Testis (tissue), 3 donors: Measurements from ENCODE around the gene NOC2L. TPM values are rescaled to one million over a fixed set of nuclear protein-coding genes. Genes with fewer than 3 reads are reported as not detected.
A peak's percentile ranks its signal among the peaks of the same experiment; 100 is the strongest.
"Not testable (repeated sequence)": the region's sequence is repeated elsewhere in the genome, so short reads cannot be mapped to it uniquely, and the experiment has no call there.

ENCODE experiments used
- DNase-seq: peaks from one replicate; pipeline ENCODE4 v3.0.0-alpha.2; 2019
- H3K27ac ChIP-seq, 2 donors: fragments of 200-600 bp; sonication (generic); one replicate each; pipeline ENCODE4 v1.5.1; 2019
- H3K27me3 ChIP-seq: fragments of 200-600 bp; sonication (generic); one replicate; pipeline ENCODE4 v1.5.1; 2019
- H3K36me3 ChIP-seq: fragments of 200-600 bp; sonication (generic); one replicate; pipeline ENCODE4 v1.5.1; 2017; ENCODE audit warnings: low read depth; ENCODE audit errors: missing control alignments
- H3K4me1 ChIP-seq: fragments of 200-600 bp; sonication (generic); one replicate; pipeline ENCODE4 v1.5.1; 2019
- H3K4me3 ChIP-seq, 2 donors: fragments of 200-600 bp; sonication (generic); one replicate each; pipeline ENCODE4 v1.5.1; 2017 to 2019
- H3K9me3 ChIP-seq: fragments of 200-600 bp; sonication (generic); one replicate; pipeline ENCODE4 v1.5.1; 2017
- CTCF ChIP-seq, 3 experiments: fragments of 450-650 bp in 2 of 3; fragments of 200-600 bp in 1 of 3; sonication (generic) in 1 of 3; IDR thresholded peaks; one replicate each; pipeline ENCODE4 v1.5.1; 2016 to 2019; ENCODE audit warnings: antibody characterized with exemption in 3 of 3, mild to moderate bottlenecking in 2 of 3, moderate library complexity in 1 of 3
- POLR2A ChIP-seq: fragments of 450-650 bp; IDR thresholded peaks from one replicate; pipeline ENCODE4 v1.6.1; 2017; ENCODE audit warnings: antibody characterized with exemption, mild to moderate bottlenecking, moderate library complexity
- WGBS, 2 donors: methylation state at CpG; one replicate each; pipeline ENCODE4 v1.1.5; 2018; 5-methylcytosine and 5-hydroxymethylcytosine counted together
- intact Hi-C: fragments of 100-400 bp; cut with DNase I; formaldehyde crosslinking; loops from one replicate; pipeline ENCODE4 v1.15.1; 2023; ENCODE audit warnings: low total_unique reads
- polyA plus RNA-seq: library from polyadenylated mRNA; stranded (reverse); fragments of 350-450 nt; fragmentation: Illumina TruSeq; extraction: RNeasy Lipid Tissue Mini Kit (QIAGEN cat#74804); gene quantifications from one replicate; pipeline ENCODE4 v1.2.3, GENCODE V29; 2014; ENCODE audit warnings: low read depth, low replicate concordance; ENCODE audit not compliant: insufficient read depth
- total RNA-seq, 2 donors: library from RNA; depleted of rRNA; stranded (reverse); fragments of >200 nt; gene quantifications; one replicate each; pipeline ENCODE4 v1.2.3, GENCODE V29; 2016

Gene NOC2L
- total and polyA plus RNA-seq, 3 donors from 2014 or later, result 78.3 to 94.0 (median 82.5) TPM

GRCh38 chr1:997993-998744, 39.1 kb upstream of the NOC2L start:
- H3K27ac ChIP-seq, result no peak overlapping the region
- intact Hi-C loops, result no loop called here
- no peaks in the 10 kb centered on the region for H3K36me3 ChIP-seq
- H3K9me3 ChIP-seq, result no peaks in the 10 kb centered on the region
- 36 to 58% methylated on average over 17 to 33 of the region's 75 CpGs for WGBS, 2 donors
- H3K27me3 ChIP-seq, result no peaks in the 10 kb centered on the region
- peak overlapping the region; percentile 51 to 56 for H3K4me3 ChIP-seq
- peaks cover 6% of the 10 kb centered on the region for H3K4me1 ChIP-seq
- TF ChIP-seq POLR2A, result no peak
- TF ChIP-seq CTCF (IDR thresholded peaks at IDR 0.05), result no peak
- no peak for DNase-seq

DNA sequence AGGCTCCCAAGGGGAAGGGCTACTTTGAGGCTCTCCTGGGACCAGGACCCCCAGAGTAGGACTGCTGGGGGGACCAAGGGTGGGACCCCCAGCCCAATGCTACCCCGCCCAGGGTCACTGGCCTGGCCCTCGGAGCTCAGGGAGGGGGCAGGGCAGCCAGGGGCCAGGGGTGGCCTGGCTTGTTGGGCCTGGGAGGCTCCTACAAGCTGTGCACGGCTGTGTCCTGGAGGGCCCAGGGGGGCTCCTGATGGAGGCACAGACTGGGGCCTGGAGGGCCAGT, 38.6 kb upstream of the NOC2L start:
- Histone ChIP-seq H3K27ac (no peak overlapping the region), H3K9me3 (no peaks in the 10 kb centered on the region), H3K4me3 (no peak overlapping the region), H3K36me3 (no peaks in the 10 kb centered on the region), H3K27me3 (no peaks in the 10 kb centered on the region), H3K4me1 (peaks cover 6% of the 10 kb centered on the region)
- intact Hi-C loops, result no loop called here
- no peak for TF ChIP-seq CTCF (IDR thresholded peaks at IDR 0.05)
- no peak for DNase-seq
- WGBS, 2 donors, result 56 to 60% methylated on average over 3 of the region's 3 CpGs

- TF ChIP-seq POLR2A (no peak), CTCF (IDR thresholded peaks at IDR 0.05) (no peak)
- WGBS, 2 donors, result 62 to 69% methylated on average over 17 to 24 of the region's 24 CpGs
- Histone ChIP-seq H3K9me3 (no peaks in the 10 kb centered on the region), H3K27ac (no peak overlapping the region), H3K4me1 (peaks cover 6% of the 10 kb centered on the region), H3K4me3 (no peak overlapping the region), H3K36me3 (no peaks in the 10 kb centered on the region), H3K27me3 (no peaks in the 10 kb centered on the region)
- intact Hi-C loops, result no loop called here
- no peak for DNase-seq
Observed at GRCh38 chr1:996851-997712, 38.0 kb upstream of the NOC2L start.

DNA sequence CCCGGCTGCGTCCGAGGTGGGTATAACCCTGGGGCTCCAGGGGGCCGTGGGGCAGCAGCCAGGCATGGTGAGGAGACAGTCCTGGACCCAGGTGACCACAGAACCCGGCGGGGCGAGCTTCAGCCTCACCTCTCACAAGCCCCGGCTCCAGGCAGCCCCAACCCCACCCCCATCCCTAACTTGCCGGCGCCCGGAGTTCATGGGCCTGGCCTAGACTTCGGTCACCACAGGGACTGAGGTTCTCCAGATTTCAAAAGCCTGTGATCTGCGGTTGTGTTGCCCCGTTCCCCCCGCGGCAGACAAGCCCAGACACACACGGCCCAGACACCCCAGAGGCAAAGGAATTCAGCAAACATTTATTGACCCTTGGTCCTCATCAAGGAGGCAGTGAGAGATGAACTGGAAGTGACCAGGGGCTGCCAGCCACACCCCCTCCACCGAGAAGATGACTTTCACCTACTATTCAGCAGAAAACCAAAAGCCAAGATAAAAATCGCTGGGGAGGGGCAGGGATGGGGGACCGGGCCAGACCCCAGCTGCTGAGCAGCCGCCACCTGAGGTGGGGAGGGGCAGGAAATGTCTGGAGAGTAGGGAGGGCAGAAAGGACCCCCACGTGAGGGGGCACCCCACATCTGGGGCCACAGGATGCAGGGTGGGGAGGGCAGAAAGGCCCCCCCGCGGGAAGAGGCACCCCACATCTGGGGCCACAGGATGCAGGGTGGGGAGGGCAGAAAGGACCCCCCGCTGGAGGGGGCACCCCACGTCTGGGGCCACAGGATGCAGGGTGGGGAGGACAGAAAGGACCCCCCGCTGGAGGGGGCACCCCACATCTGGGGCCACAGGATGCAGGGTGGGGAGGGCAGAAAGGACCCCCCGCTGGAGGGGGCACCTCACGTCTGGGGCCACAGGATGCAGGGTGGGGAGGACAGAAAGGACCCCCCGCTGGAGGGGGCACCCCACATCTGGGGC, 36.9 kb upstream of the NOC2L start:
- 50 to 57% methylated on average over 24 to 29 of the region's 30 CpGs for WGBS, 2 donors
- no peak overlapping the region for H3K27ac ChIP-seq
- H3K4me1 ChIP-seq, result peaks cover 6% of the 10 kb centered on the region
- H3K36me3 ChIP-seq, result no peaks in the 10 kb centered on the region
- no peak for DNase-seq
- no peaks in the 10 kb centered on the region for H3K27me3 ChIP-seq
- intact Hi-C loops, result no loop called here
- H3K9me3 ChIP-seq, result no peaks in the 10 kb centered on the region
- no peak for TF ChIP-seq POLR2A
- TF ChIP-seq CTCF (IDR thresholded peaks at IDR 0.05), result no peak
- no peak overlapping the region for H3K4me3 ChIP-seq

GRCh38 chr1:994546-994945, 35.5 kb upstream of the NOC2L start:
- H3K4me1 ChIP-seq, H3K27ac ChIP-seq, H3K4me3 ChIP-seq, H3K36me3 ChIP-seq, DNase-seq, intact Hi-C loops, H3K9me3 ChIP-seq, H3K27me3 ChIP-seq: not testable (repeated sequence)
- 88 to 89% methylated on average over 2 to 6 of the region's 6 CpGs for WGBS, 2 donors
